T-cell (primary cell): Measurements from ENCODE around the gene TMEM132C. TPM values are rescaled to one million over a fixed set of nuclear protein-coding genes. Genes with fewer than 3 reads are reported as not detected.

Source experiments
- ATAC-seq, 4 experiments: fragments of 200-7000 bp in 3 of 4; fragments of 150-1000 bp in 1 of 4; cut with Tn5 transposase; replicated peaks in 1 of 4; 1 replicate in 3 of 4; 2 replicates in 1 of 4; pipeline ENCODE4 v1.10.0; 2021; ENCODE audit warnings: moderate library complexity in 3 of 4, mild to moderate bottlenecking in 2 of 4, moderate number of reproducible peaks in 1 of 4
- CTCF ChIA-PET, 2 donors: fragments of 300-600 bp; sonication (Branson Sonifier 250); formaldehyde crosslinking; loops; one replicate each; lab custom pipeline; 2022; ENCODE audit warnings: antibody characterized with exemption in 2 of 2; lab: Charles Lee
- POLR2A ChIA-PET, 2 donors: fragments of 300-600 bp; sonication (Branson Sonifier 250); formaldehyde crosslinking; loops; one replicate each; lab custom pipeline; 2022; ENCODE audit warnings: antibody characterized with exemption in 2 of 2; lab: Charles Lee
- DNase-seq, 35 experiments: peaks; one replicate each; pipeline versions ENCODE4 v3.0.0 to v3.0.0-alpha.2; 2013 to 2023
- H3K27ac ChIP-seq: one replicate; pipeline ENCODE4 v1.5.1; 2013; ENCODE audit warnings: low read length
- H3K27me3 ChIP-seq, 2 experiments: replicated peaks in 1 of 2; 1 replicate in 1 of 2; 2 replicates in 1 of 2; pipeline versions ENCODE4 v1.6.1 to v1.7.0; 2013; ENCODE audit warnings: low read length in 1 of 2, mixed read lengths in 1 of 2; ENCODE audit not compliant: control insufficient read depth in 2 of 2, insufficient read depth in 2 of 2; ENCODE audit errors: extremely low read depth in 1 of 2
- H3K36me3 ChIP-seq, 2 donors: 1 replicate in 1 of 2; 2 replicates in 1 of 2; pipeline versions ENCODE4 v1.6.1 to v1.7.0; 2013; ENCODE audit warnings: low read length in 1 of 2; ENCODE audit not compliant: control insufficient read depth in 2 of 2, insufficient read depth in 1 of 2; ENCODE audit errors: extremely low read depth in 1 of 2
- H3K4me1 ChIP-seq, 2 experiments: 1 replicate in 1 of 2; 2 replicates in 1 of 2; pipeline versions ENCODE4 v1.6.1 to v1.7.0; 2013; ENCODE audit warnings: low read length in 2 of 2, mixed read lengths in 1 of 2; ENCODE audit not compliant: insufficient read depth in 2 of 2, control insufficient read depth in 1 of 2; ENCODE audit errors: extremely low read depth in 1 of 2
- H3K4me3 ChIP-seq, 2 donors: 1 replicate in 1 of 2; 2 replicates in 1 of 2; pipeline versions ENCODE4 v1.5.1 to v1.7.0; 2013; ENCODE audit warnings: mild to moderate bottlenecking in 2 of 2, low read length in 1 of 2, moderate library complexity in 1 of 2; ENCODE audit not compliant: control insufficient read depth in 1 of 2; ENCODE audit errors: extremely low read depth in 1 of 2
- H3K9me3 ChIP-seq: 2 replicates; pipeline ENCODE4 v1.7.0; 2013
- H3K27ac Mint-ChIP-seq, 2 donors: one replicate each; pipeline ENCODE4 v1.8.0; 2020 to 2021; ENCODE audit warnings: mild to moderate bottlenecking in 2 of 2, mixed read lengths in 2 of 2
- H3K27me3 Mint-ChIP-seq, 2 donors: one replicate each; pipeline ENCODE4 v1.8.0; 2021 to 2022; ENCODE audit warnings: mixed read lengths in 2 of 2
- H3K36me3 Mint-ChIP-seq: one replicate; pipeline ENCODE4 v1.8.0; 2021; ENCODE audit warnings: mixed read lengths
- H3K4me1 Mint-ChIP-seq, 3 donors: one replicate each; pipeline ENCODE4 v1.8.0; 2020 to 2022; ENCODE audit warnings: mixed read lengths in 3 of 3, mild to moderate bottlenecking in 1 of 3
- H3K4me3 Mint-ChIP-seq, 3 donors: one replicate each; pipeline ENCODE4 v1.8.0; 2020 to 2022; ENCODE audit warnings: mild to moderate bottlenecking in 3 of 3, mixed read lengths in 3 of 3, moderate library complexity in 3 of 3
- H3K9me3 Mint-ChIP-seq, 3 donors: one replicate each; pipeline ENCODE4 v1.8.0; 2020 to 2022; ENCODE audit warnings: mixed read lengths in 3 of 3
- WGBS: methylation state at CpG from one replicate; pipeline ENCODE4 v1.1.5; 2013; ENCODE audit warnings: missing lambda C conversion rate; ENCODE audit not compliant: insufficient coverage; 5-methylcytosine and 5-hydroxymethylcytosine counted together
- total RNA-seq, 35 experiments: library from RNA in 6 of 35; stranded (reverse) in 6 of 35; fragments of 120-200 nt in 1 of 35; gene quantifications; one replicate each; pipeline versions ENCODE4 v1.2.1 to v1.2.4 and lab custom pipeline; 2013 to 2026

TMEM132C gene
- total RNA-seq, 5 donors from 2014 or later (not counting 1 experiment from before 2014, with no cell fraction given) = 0.07 TPM; not detected in 4

GRCh38 chr12:128652136-128652751, 385.3 kb downstream of the TMEM132C start:
- DNase-seq = no peak
- Mint-ChIP-seq H3K27me3 (peaks cover 0 to 3% of the 10 kb centered on the region in 2 donors), H3K4me3 (no peak overlapping the region), H3K4me1 (no peaks in the 10 kb centered on the region), H3K36me3 (no peaks in the 10 kb centered on the region), H3K9me3 (peaks cover 0 to 16% (median 10%) of the 10 kb centered on the region in 3 donors), H3K27ac (no peak overlapping the region)
- Histone ChIP-seq H3K36me3 (no peaks in the 10 kb centered on the region), H3K4me1 (no peaks in the 10 kb centered on the region), H3K27me3 (peaks cover 0 to 5% of the 10 kb centered on the region in 2 experiments), H3K27ac (no peak overlapping the region), H3K4me3 (no peak overlapping the region), H3K9me3 (no peaks in the 10 kb centered on the region)
- ChIA-PET POLR2A (no interaction called here), CTCF (no interaction called here)
- no peak for ATAC-seq
- whole genome bisulfite sequencing = 85% methylated on average over 14 of the region's 17 CpGs

- Mint-ChIP-seq H3K9me3 (peaks cover 0 to 4% (median 0%) of the 10 kb centered on the region in 3 donors), H3K27ac (no peak overlapping the region), H3K4me3 (no peak overlapping the region), H3K4me1 (no peaks in the 10 kb centered on the region), H3K27me3 (peaks cover 0 to 6% of the 10 kb centered on the region in 2 donors), H3K36me3 (no peaks in the 10 kb centered on the region)
- H3K9me3 ChIP-seq = no peaks in the 10 kb centered on the region
- no peaks in the 10 kb centered on the region for H3K4me1 ChIP-seq
- H3K27ac ChIP-seq = no peak overlapping the region
- DNase-seq = no peak
- H3K27me3 ChIP-seq = peaks cover 0 to 5% of the 10 kb centered on the region in 2 experiments
- no peaks in the 10 kb centered on the region for H3K36me3 ChIP-seq
- 86% methylated on average over 4 of the region's 8 CpGs for WGBS
- no peak overlapping the region for H3K4me3 ChIP-seq
- POLR2A ChIA-PET = no interaction called here
- CTCF ChIA-PET = no interaction called here
- no peak for ATAC-seq
These were observed 387.5 kb downstream of the TMEM132C start for GRCh38 chr12:128654468-128654867.

- ChIA-PET POLR2A (no interaction called here), CTCF (no interaction called here)
- H3K4me1 Mint-ChIP-seq = no peaks in the 10 kb centered on the region
- ATAC-seq (no peak), DNase-seq (no peak)
- H3K27ac Mint-ChIP-seq = no peak overlapping the region
- no peaks in the 10 kb centered on the region for H3K9me3 Mint-ChIP-seq
- no peak overlapping the region for H3K4me3 Mint-ChIP-seq
- no peaks in the 10 kb centered on the region for H3K36me3 Mint-ChIP-seq
- H3K4me1 ChIP-seq = no peaks in the 10 kb centered on the region
- H3K9me3 ChIP-seq = no peaks in the 10 kb centered on the region
- 71% methylated on average over 3 of the region's 3 CpGs for WGBS
- H3K4me3 ChIP-seq = no peak overlapping the region
- H3K27ac ChIP-seq = no peak overlapping the region
- H3K27me3 ChIP-seq = peaks cover 0 to 5% of the 10 kb centered on the region in 2 experiments
- no peaks in the 10 kb centered on the region for H3K36me3 ChIP-seq
- H3K27me3 Mint-ChIP-seq = peaks cover 0 to 4% of the 10 kb centered on the region in 2 donors
These were observed 390.4 kb downstream of the TMEM132C start for GRCh38 chr12:128657378-128657777.

GRCh38 chr12:128660532-128661225, 393.7 kb downstream of the TMEM132C start:
- ATAC-seq (no peak), DNase-seq (no peak)
- H3K4me1 Mint-ChIP-seq = no peaks in the 10 kb centered on the region
- H3K27me3 Mint-ChIP-seq = peaks cover 0 to 4% of the 10 kb centered on the region in 2 donors
- ChIA-PET CTCF (no interaction called here), POLR2A (no interaction called here)
- H3K9me3 Mint-ChIP-seq = no peaks in the 10 kb centered on the region
- H3K27ac Mint-ChIP-seq = no peak overlapping the region
- Histone ChIP-seq H3K27ac (no peak overlapping the region), H3K36me3 (no peaks in the 10 kb centered on the region), H3K4me1 (no peaks in the 10 kb centered on the region), H3K4me3 (no peak overlapping the region), H3K9me3 (no peaks in the 10 kb centered on the region), H3K27me3 (no peaks in the 10 kb centered on the region)
- 75% methylated on average over 2 of the region's 7 CpGs for WGBS
- H3K4me3 Mint-ChIP-seq = no peak overlapping the region
- no peaks in the 10 kb centered on the region for H3K36me3 Mint-ChIP-seq

- ChIA-PET POLR2A (no interaction called here), CTCF (interaction anchor here in 1 of 2 donors (0.6 kb wide), 1 partner anchor 1420 kb away, joined by 3 read pairs; no protein-coding TSS in a partner anchor)
- H3K4me3 Mint-ChIP-seq = no peak overlapping the region
- DNase-seq = no peak
- Histone ChIP-seq H3K4me1 (no peaks in the 10 kb centered on the region), H3K27ac (no peak overlapping the region), H3K4me3 (no peak overlapping the region), H3K27me3 (no peaks in the 10 kb centered on the region), H3K9me3 (no peaks in the 10 kb centered on the region), H3K36me3 (no peaks in the 10 kb centered on the region)
- H3K27me3 Mint-ChIP-seq = peaks cover 0 to 4% of the 10 kb centered on the region in 2 donors
- no peaks in the 10 kb centered on the region for H3K9me3 Mint-ChIP-seq
- no CpG with 5 or more reads among the region's 3 CpGs for WGBS
- H3K36me3 Mint-ChIP-seq = no peaks in the 10 kb centered on the region
- no peak for ATAC-seq
- no peaks in the 10 kb centered on the region for H3K4me1 Mint-ChIP-seq
- H3K27ac Mint-ChIP-seq = no peak overlapping the region
These were observed 394.2 kb downstream of the TMEM132C start for GRCh38 chr12:128661226-128661569.

DNA sequence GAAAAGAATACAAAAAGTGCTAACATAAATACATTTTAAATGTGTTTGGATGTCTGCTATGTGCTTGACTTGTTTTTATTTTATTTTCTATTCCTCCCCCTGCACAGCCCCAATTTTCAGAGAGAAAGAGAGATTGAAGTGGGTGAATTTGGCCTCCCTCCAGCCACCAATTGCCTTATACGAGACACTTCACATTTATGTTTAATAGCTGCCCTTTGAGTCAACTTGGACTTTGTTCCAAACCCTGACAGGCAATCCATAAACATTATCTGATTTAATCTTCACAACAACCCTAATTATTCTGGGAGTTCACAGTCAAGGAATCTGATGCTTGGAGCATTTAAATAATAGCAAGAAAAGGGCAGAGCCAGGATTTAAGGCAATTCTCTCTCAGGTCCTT, 395.1 kb downstream of the TMEM132C start:
- no peak for DNase-seq
- no peaks in the 10 kb centered on the region for H3K4me1 ChIP-seq
- H3K27ac ChIP-seq = no peak overlapping the region
- no peak overlapping the region for H3K4me3 ChIP-seq
- Mint-ChIP-seq H3K27me3 (peaks cover 0 to 4% of the 10 kb centered on the region in 2 donors), H3K9me3 (no peaks in the 10 kb centered on the region), H3K36me3 (no peaks in the 10 kb centered on the region), H3K4me3 (no peak overlapping the region), H3K27ac (no peak overlapping the region), H3K4me1 (no peaks in the 10 kb centered on the region)
- H3K36me3 ChIP-seq = no peaks in the 10 kb centered on the region
- no peaks in the 10 kb centered on the region for H3K27me3 ChIP-seq
- no CpG with 5 or more reads among the region's 1 CpG for WGBS
- CTCF ChIA-PET = no interaction called here
- POLR2A ChIA-PET = no interaction called here
- no peak for ATAC-seq
- H3K9me3 ChIP-seq = no peaks in the 10 kb centered on the region
